IMR-90 (cell line): Measurements from ENCODE around the gene AMFR. TPM values are rescaled to one million over a fixed set of nuclear protein-coding genes. Genes with fewer than 3 reads are reported as not detected.

ENCODE experiments used
- ATAC-seq: fragments of 200-7000 bp; cut with Tn5 transposase; 2 replicates; pipeline ENCODE4 v1.9.1; 2020; ENCODE audit warnings: low read depth, mild to moderate bottlenecking, moderate library complexity
- BruUV-seq: library from RNA; stranded (reverse); fragments of 400-500 nt; replicated peaks from 2 replicates; lab custom pipeline; 2021; lab: Mats Ljungman, UMichigan
- CTCF ChIA-PET: fragments of 300-600 bp; formaldehyde crosslinking; extraction: SDS; loops from one replicate; lab custom pipeline; 2021; ENCODE audit warnings: antibody characterized with exemption; lab: Yijun Ruan, JAX
- POLR2A ChIA-PET: fragments of 300-600 bp; sonication (Branson Sonifier 250); formaldehyde crosslinking; loops from one replicate; lab custom pipeline; 2022; ENCODE audit warnings: antibody characterized with exemption; ENCODE audit not compliant: unreplicated experiment; lab: Charles Lee
- DNase-seq: peaks from one replicate; pipeline ENCODE4 v3.0.0; 2013
- H2AFZ ChIP-seq: replicated peaks from 2 replicates; pipeline ENCODE3; 2013; ENCODE audit warnings: low read length, mild to moderate bottlenecking; ENCODE audit not compliant: poor library complexity
- H2AK5ac ChIP-seq: 2 replicates; pipeline ENCODE4 v1.6.1; 2013; ENCODE audit warnings: low read depth, low read length, inconsistent platforms
- H2AK9ac ChIP-seq: replicated peaks from 2 replicates; pipeline ENCODE3; 2013; ENCODE audit warnings: mild to moderate bottlenecking, low read depth, low read length, moderate library complexity; ENCODE audit not compliant: poor library complexity
- H2BK120ac ChIP-seq: 2 replicates; pipeline ENCODE4 v1.6.1; 2013; ENCODE audit warnings: low read depth, low read length, inconsistent platforms
- H2BK15ac ChIP-seq: 3 replicates; pipeline ENCODE4 v1.6.1; 2013; ENCODE audit warnings: low read depth, low read length, inconsistent platforms
- H2BK20ac ChIP-seq: 2 replicates; pipeline ENCODE4 v1.6.1; 2013; ENCODE audit warnings: low read depth, mild to moderate bottlenecking, inconsistent platforms, low read length, moderate library complexity
- H2BK5ac ChIP-seq: 2 replicates; pipeline ENCODE4 v1.6.1; 2013; ENCODE audit warnings: mild to moderate bottlenecking, low read depth, low read length, inconsistent platforms; ENCODE audit not compliant: poor library complexity, severe bottlenecking
- H3K14ac ChIP-seq: replicated peaks from 2 replicates; pipeline ENCODE4 v1.6.1; 2013; ENCODE audit warnings: low read depth, low read length, inconsistent platforms
- H3K18ac ChIP-seq: 2 replicates; pipeline ENCODE4 v1.6.1; 2013; ENCODE audit warnings: low read depth, low read length, control low read depth
- H3K23ac ChIP-seq: 2 replicates; pipeline ENCODE4 v1.6.1; 2013; ENCODE audit warnings: low read depth, low read length, inconsistent platforms
- H3K27ac ChIP-seq: 2 replicates; pipeline ENCODE4 v1.5.1; 2013; ENCODE audit warnings: mild to moderate bottlenecking, control low read depth, low read length; ENCODE audit not compliant: insufficient read depth
- H3K27me3 ChIP-seq: 2 replicates; pipeline ENCODE4 v1.6.1; 2013; ENCODE audit warnings: low read length; ENCODE audit not compliant: control insufficient read depth, insufficient read depth
- H3K36me3 ChIP-seq: 2 replicates; pipeline ENCODE4 v1.6.1; 2013; ENCODE audit warnings: low read length, mixed read lengths; ENCODE audit not compliant: control insufficient read depth, insufficient read depth
- H3K4ac ChIP-seq: 2 replicates; pipeline ENCODE4 v1.6.1; 2013; ENCODE audit warnings: low read depth, low read length, inconsistent platforms
- H3K4me1 ChIP-seq: 2 replicates; pipeline ENCODE4 v1.6.1; 2013; ENCODE audit warnings: low read length, mixed read lengths; ENCODE audit not compliant: control insufficient read depth, insufficient read depth
- H3K4me2 ChIP-seq: 2 replicates; pipeline ENCODE4 v1.6.1; 2013; ENCODE audit warnings: low read depth, mild to moderate bottlenecking, control low read depth, low read length, moderate library complexity
- H3K4me3 ChIP-seq: 2 replicates; pipeline ENCODE4 v1.5.1; 2013; ENCODE audit warnings: low read depth, mild to moderate bottlenecking, control low read depth, low read length, moderate library complexity; ENCODE audit not compliant: insufficient read depth
- H3K56ac ChIP-seq: 2 replicates; pipeline ENCODE4 v1.6.1; 2013; ENCODE audit warnings: low read length, inconsistent platforms; ENCODE audit not compliant: insufficient read depth; ENCODE audit errors: extremely low read depth
- H3K79me1 ChIP-seq, 2 experiments: 2 replicates each; pipeline ENCODE4 v1.6.1; 2013; ENCODE audit warnings: low read length in 2 of 2, inconsistent platforms in 1 of 2, low read depth in 1 of 2
- H3K9ac ChIP-seq: 2 replicates; pipeline ENCODE4 v1.6.1; 2013; ENCODE audit warnings: low read depth, low read length, control low read depth
- H3K9me1 ChIP-seq: 2 replicates; pipeline ENCODE4 v1.6.1; 2013; ENCODE audit warnings: low read length, inconsistent platforms; ENCODE audit not compliant: insufficient read depth
- H3K9me3 ChIP-seq: 2 replicates; pipeline ENCODE4 v1.6.1; 2013; ENCODE audit warnings: low read length; ENCODE audit not compliant: control insufficient read depth, insufficient read depth
- H4K20me1 ChIP-seq: 2 replicates; pipeline ENCODE4 v1.6.1; 2013; ENCODE audit warnings: low read length, inconsistent platforms; ENCODE audit not compliant: insufficient read depth
- H4K5ac ChIP-seq: 2 replicates; pipeline ENCODE4 v1.6.1; 2013; ENCODE audit warnings: mild to moderate bottlenecking, low read depth, low read length, control low read depth
- H4K8ac ChIP-seq, 2 experiments: 2 replicates each; pipeline ENCODE4 v1.6.1; 2013; ENCODE audit warnings: low read depth in 2 of 2, low read length in 2 of 2, control low read depth in 1 of 2, inconsistent platforms in 1 of 2
- H4K91ac ChIP-seq: 2 replicates; pipeline ENCODE4 v1.6.1; 2013; ENCODE audit warnings: low read depth, low read length, inconsistent platforms; ENCODE audit not compliant: insufficient read depth
- CEBPB ChIP-seq: IDR thresholded peaks from 2 replicates; pipeline ENCODE4 v1.6.1; 2012; ENCODE audit warnings: low read depth, low read length, improper control_type of control experiment
- FOS ChIP-seq: fragments of 150-350 bp; IDR thresholded peaks from 2 replicates; pipeline ENCODE4 v1.6.1; 2016; ENCODE audit warnings: low read depth, low read length
- MAFK ChIP-seq: IDR thresholded peaks from 2 replicates; pipeline ENCODE4 v1.6.1; 2012; ENCODE audit warnings: low read depth, low read length, improper control_type of control experiment
- MAZ ChIP-seq: IDR thresholded peaks from 2 replicates; pipeline ENCODE4 v1.6.1; 2012; ENCODE audit warnings: low read depth, mild to moderate bottlenecking, low read length, improper control_type of control experiment, moderate library complexity, borderline replicate concordance
- MXI1 ChIP-seq: IDR thresholded peaks from 2 replicates; pipeline ENCODE4 v1.6.1; 2012; ENCODE audit warnings: low read depth, mild to moderate bottlenecking, low read length, moderate library complexity, borderline replicate concordance
- POLR2A ChIP-seq: IDR thresholded peaks from 2 replicates; pipeline ENCODE4 v1.6.1; 2012; ENCODE audit warnings: mild to moderate bottlenecking, low read depth, low read length
- RAD21 ChIP-seq: IDR thresholded peaks from 2 replicates; pipeline ENCODE4 v1.6.1; 2012; ENCODE audit warnings: low read length, improper control_type of control experiment
- RCOR1 ChIP-seq: IDR thresholded peaks from 2 replicates; pipeline ENCODE4 v1.6.1; 2012; ENCODE audit warnings: mild to moderate bottlenecking, low read length, improper control_type of control experiment; ENCODE audit not compliant: insufficient replicate concordance
- RFX5 ChIP-seq: IDR thresholded peaks from 2 replicates; pipeline ENCODE4 v1.8.0; 2012; ENCODE audit warnings: low read depth, mild to moderate bottlenecking, low read length, moderate library complexity
- SMC3 ChIP-seq: fragments of 150-350 bp; IDR thresholded peaks from 2 replicates; pipeline ENCODE4 v1.6.1; 2016; ENCODE audit warnings: low read depth, mild to moderate bottlenecking, antibody characterized with exemption, low read length, moderate library complexity
- WGBS, 2 experiments: methylation state at CpG; one replicate each; pipeline versions ENCODE4 v1.1.5 to v1.1.7; 2013; ENCODE audit warnings: missing lambda C conversion rate in 2 of 2; ENCODE audit not compliant: insufficient read length in 1 of 2; ENCODE audit errors: extremely low coverage in 2 of 2; 5-methylcytosine and 5-hydroxymethylcytosine counted together
- dilution Hi-C: fragments of 300-500 bp; cut with HindIII; formaldehyde crosslinking; loops from one replicate; pipeline ENCODE4 v1.14.3; 2018; ENCODE audit warnings: low sequenced_read_pairs; ENCODE audit not compliant: unreplicated experiment
- in situ Hi-C: fragments of 300-500 bp; cut with MboI; formaldehyde crosslinking; loops from 3 replicates; pipeline ENCODE4 v1.14.3; 2019; ENCODE audit warnings: low sequenced_read_pairs, inconsistent platforms, mixed read lengths
- intact Hi-C: fragments of 100-400 bp; cut with micrococcal nuclease; formaldehyde crosslinking; loops from 2 replicates; pipeline ENCODE4 v1.10.0; 2022
- polyA plus RNA-seq, 3 experiments: library from polyadenylated mRNA; depleted of rRNA; stranded (reverse); fragments of >200 nt; gene quantifications; 2 replicates each; pipeline ENCODE4 v1.2.3, GENCODE V29; 2012; ENCODE audit warnings: low replicate concordance in 1 of 3
- total RNA-seq: library from RNA; depleted of rRNA; stranded (reverse); fragments of >200 nt; gene quantifications from 2 replicates; pipeline ENCODE4 v1.2.3, GENCODE V29; 2012

The AMFR gene
- total and polyA plus RNA-seq, 2 of the 4 experiments (the other 2 are of a cell fraction) = 60.7 to 216 TPM

GRCh38 chr16:56408379-56409098, 16.8 kb downstream of the AMFR start:
- Histone ChIP-seq H2BK15ac (no peak overlapping the region), H3K18ac (no peak overlapping the region), H4K8ac (no peak overlapping the region), H3K27me3 (no peaks in the 10 kb centered on the region), H2BK120ac (no peak overlapping the region), H3K9me1 (peaks cover 4% of the 10 kb centered on the region; the same call in 1 of the 2 replicates), H3K27ac (no peak overlapping the region), H2BK20ac (no peak overlapping the region), H2AFZ (no peak overlapping the region), H3K4me3 (no peak overlapping the region), H4K5ac (no peak overlapping the region), H2AK9ac (no peak overlapping the region), H3K79me1 (peaks cover 32 to 51% of the 10 kb centered on the region in 2 experiments), H4K91ac (no peak overlapping the region), H3K4ac (no peak overlapping the region), H3K23ac (no peak overlapping the region), H3K9ac (no peak overlapping the region), H3K4me2 (no peak overlapping the region), H3K9me3 (no peaks in the 10 kb centered on the region), H2AK5ac (no peak overlapping the region), H3K36me3 (peaks cover 27% of the 10 kb centered on the region), H4K20me1 (no peaks in the 10 kb centered on the region), H3K4me1 (no peaks in the 10 kb centered on the region), H3K56ac (no peak overlapping the region), H2BK5ac (no peak overlapping the region), H3K14ac (no peak overlapping the region)
- no TSS peak for BruUV-seq
- POLR2A ChIA-PET = no interaction called here
- DNase-seq (no peak), ATAC-seq (no peak)
- dilution Hi-C loops (no loop called here), in situ Hi-C loops (no loop called here), intact Hi-C loops (no loop called here)
- CTCF ChIA-PET = interaction anchor here (1.3 kb wide), 1 partner anchor 21 kb away, joined by 4 read pairs; no protein-coding TSS in a partner anchor
- 100% methylated on average over 4 of the region's 7 CpGs; no CpG with 5 or more reads in 1 of the 2 experiments for WGBS, 2 experiments
- TF ChIP-seq RFX5 (no peak), MAFK (no peak), RCOR1 (no peak), MXI1 (no peak), RAD21 (no peak), CEBPB (no peak), MAZ (no peak), POLR2A (no peak), SMC3 (no peak), FOS (no peak)
